CD14-positive monocyte (primary cell): ENCODE data around the gene UBAP2L. TPM values are rescaled to one million over a fixed set of nuclear protein-coding genes. Genes with fewer than 3 reads are reported as not detected.

Source experiments
- DNase-seq, 3 donors: peaks; one replicate each; pipeline ENCODE4 v3.0.0-alpha.2; 2011 to 2022
- H2AFZ ChIP-seq: 2 replicates; pipeline ENCODE4 v1.6.0; 2012; ENCODE audit warnings: mild to moderate bottlenecking, low read depth, low read length, inconsistent platforms; ENCODE audit not compliant: insufficient read depth, poor library complexity, severe bottlenecking
- H3K27ac ChIP-seq, 2 donors: 1 replicate in 1 of 2; 2 replicates in 1 of 2; pipeline ENCODE4 v1.5.1; 2012 to 2013; ENCODE audit warnings: low read length in 2 of 2, control low read depth in 1 of 2, inconsistent platforms in 1 of 2, low read depth in 1 of 2, mild to moderate bottlenecking in 1 of 2
- H3K27me3 ChIP-seq, 2 donors: one replicate each; pipeline versions ENCODE4 v1.6.0 to v1.6.1; 2011 to 2013; ENCODE audit warnings: low read length in 2 of 2; ENCODE audit not compliant: control insufficient read depth in 2 of 2, insufficient read depth in 2 of 2
- H3K36me3 ChIP-seq, 2 donors: replicated peaks in 1 of 2; 1 replicate in 1 of 2; 2 replicates in 1 of 2; pipeline versions ENCODE4 v1.5.1 to v1.6.1; 2012 to 2013; ENCODE audit warnings: low read length in 2 of 2, control low read depth in 1 of 2, inconsistent platforms in 1 of 2, mild to moderate bottlenecking in 1 of 2; ENCODE audit not compliant: insufficient read depth in 2 of 2, control insufficient read depth in 1 of 2
- H3K4me1 ChIP-seq, 2 donors: 1 replicate in 1 of 2; 2 replicates in 1 of 2; pipeline versions ENCODE4 v1.5.1 to v1.6.1; 2012 to 2013; ENCODE audit warnings: low read length in 2 of 2, control low read depth in 1 of 2, inconsistent platforms in 1 of 2, mild to moderate bottlenecking in 1 of 2, moderate library complexity in 1 of 2; ENCODE audit not compliant: insufficient read depth in 2 of 2, control insufficient read depth in 1 of 2
- H3K4me2 ChIP-seq: replicated peaks from 2 replicates; pipeline ENCODE3; 2012; ENCODE audit warnings: low read length, moderate library complexity, mild to moderate bottlenecking; ENCODE audit not compliant: poor library complexity, severe bottlenecking; ENCODE audit errors: extremely low read depth
- H3K4me3 ChIP-seq, 3 experiments: fragments of 200-600 bp in 1 of 3; sonication (generic) in 1 of 3; replicated peaks in 1 of 3; 1 replicate in 2 of 3; 2 replicates in 1 of 3; pipeline ENCODE4 v1.5.1; 2011 to 2013; ENCODE audit warnings: low read length in 3 of 3, mild to moderate bottlenecking in 3 of 3, control low read depth in 2 of 3, low read depth in 2 of 3, inconsistent platforms in 1 of 3, moderate library complexity in 1 of 3
- H3K79me2 ChIP-seq: 2 replicates; pipeline ENCODE4 v1.6.0; 2012; ENCODE audit warnings: mild to moderate bottlenecking, control low read depth, inconsistent platforms, low read length, moderate library complexity; ENCODE audit not compliant: insufficient read depth
- H3K9ac ChIP-seq: 2 replicates; pipeline ENCODE4 v1.6.0; 2017; ENCODE audit warnings: low read length, mild to moderate bottlenecking; ENCODE audit not compliant: insufficient read depth, poor library complexity, severe bottlenecking
- H3K9me3 ChIP-seq, 2 donors: replicated peaks in 1 of 2; 1 replicate in 1 of 2; 2 replicates in 1 of 2; pipeline versions ENCODE4 v1.5.1 to v1.6.1; 2012 to 2013; ENCODE audit warnings: low read length in 2 of 2, control low read depth in 1 of 2; ENCODE audit not compliant: control insufficient read depth in 1 of 2, insufficient read depth in 1 of 2
- H4K20me1 ChIP-seq: 2 replicates; pipeline ENCODE4 v1.6.0; 2012; ENCODE audit warnings: mild to moderate bottlenecking, low read length, control low read depth, moderate library complexity; ENCODE audit not compliant: insufficient read depth
- H3K27ac Mint-ChIP-seq, 7 donors: one replicate each; pipeline ENCODE4 v1.8.0; 2020; ENCODE audit warnings: mild to moderate bottlenecking in 7 of 7, mixed read lengths in 7 of 7, moderate library complexity in 6 of 7, inconsistent platforms in 2 of 7
- H3K27me3 Mint-ChIP-seq, 3 donors: one replicate each; pipeline ENCODE4 v1.8.0; 2021 to 2022; ENCODE audit warnings: low read depth in 3 of 3, mild to moderate bottlenecking in 3 of 3, mixed read lengths in 3 of 3, moderate library complexity in 3 of 3, inconsistent platforms in 1 of 3
- H3K36me3 Mint-ChIP-seq, 2 donors: one replicate each; pipeline ENCODE4 v1.8.0; 2020; ENCODE audit warnings: mixed read lengths in 2 of 2, inconsistent platforms in 1 of 2, mild to moderate bottlenecking in 1 of 2
- H3K4me1 Mint-ChIP-seq: one replicate; pipeline ENCODE4 v1.8.0; 2020; ENCODE audit warnings: mild to moderate bottlenecking, mixed read lengths
- H3K4me3 Mint-ChIP-seq, 2 donors: one replicate each; pipeline ENCODE4 v1.8.0; 2020; ENCODE audit warnings: mild to moderate bottlenecking in 2 of 2, mixed read lengths in 2 of 2, moderate library complexity in 1 of 2
- H3K9me3 Mint-ChIP-seq, 7 donors: one replicate each; pipeline ENCODE4 v1.8.0; 2020 to 2022; ENCODE audit warnings: mixed read lengths in 7 of 7, mild to moderate bottlenecking in 6 of 7, moderate library complexity in 6 of 7, inconsistent platforms in 2 of 7
- WGBS: methylation state at CpG from one replicate; pipeline ENCODE4 v1.1.5; 2013; ENCODE audit warnings: missing lambda C conversion rate; ENCODE audit not compliant: insufficient coverage; 5-methylcytosine and 5-hydroxymethylcytosine counted together
- intact Hi-C, 2 donors: fragments of 100-400 bp; cut with micrococcal nuclease; formaldehyde crosslinking; loops; one replicate each; pipeline versions ENCODE4 v1.15.0 to v1.15.1; 2023
- polyA plus RNA-seq, 3 donors: library from polyadenylated mRNA; depleted of rRNA in 1 of 3; unstranded in 2 of 3; stranded (reverse) in 1 of 3; fragments of 300-500 nt in 2 of 3; fragments of >200 nt in 1 of 3; fragmentation: Illumina TruSeq in 2 of 3; gene quantifications; 1 replicate in 2 of 3; 2 replicates in 1 of 3; pipeline ENCODE4 v1.2.3, GENCODE V29; 2012 to 2021
- TF ChIP-seq, protein P1 (sequence below): fragments of 200-600 bp; IDR thresholded peaks from one replicate; pipeline ENCODE4 v1.8.0; 2022; ENCODE audit warnings: antibody characterized with exemption, mild to moderate bottlenecking

UBAP2L gene
- polyA plus RNA-seq, 3 donors, result 40.1 to 200 (median 46.8) TPM

DNA sequence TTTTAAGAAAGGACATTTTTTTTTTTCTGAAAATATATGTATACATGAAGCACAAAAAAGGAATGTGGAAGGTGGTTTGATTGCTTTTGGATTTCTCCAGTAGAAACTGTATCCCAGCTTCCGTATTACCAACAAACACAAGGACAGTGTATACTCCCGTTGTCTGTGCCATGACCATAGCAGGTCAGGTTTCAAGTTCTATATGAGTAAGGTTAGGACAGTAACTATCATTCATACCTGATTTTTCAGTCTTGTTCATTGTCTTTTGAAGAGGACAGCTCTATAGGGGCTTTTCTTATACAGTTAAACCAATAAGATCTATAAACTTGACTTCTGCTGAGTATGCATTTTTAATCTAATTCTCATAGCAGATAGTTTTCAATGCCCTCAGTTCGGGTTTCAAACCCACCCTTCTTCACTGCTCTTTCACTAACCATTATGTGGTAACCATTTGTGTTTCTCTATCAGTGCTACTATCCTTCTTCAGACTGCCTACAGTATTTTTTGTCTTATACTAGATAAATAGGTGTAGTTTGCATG is 19.6 kb downstream of the UBAP2L start:
- H3K9me3 Mint-ChIP-seq, result no peaks in the 10 kb centered on the region
- no peaks in the 10 kb centered on the region for H3K4me1 ChIP-seq
- no peak for DNase-seq
- no peak overlapping the region for H3K27ac Mint-ChIP-seq
- H3K36me3 Mint-ChIP-seq, result peaks cover 89 to 100% of the 10 kb centered on the region in 2 donors
- H3K27me3 ChIP-seq, result no peaks in the 10 kb centered on the region
- H3K4me1 Mint-ChIP-seq, result no peaks in the 10 kb centered on the region
- no peak overlapping the region for H2AFZ ChIP-seq
- no peak overlapping the region for H3K4me2 ChIP-seq
- TF ChIP-seq, protein P1, sequence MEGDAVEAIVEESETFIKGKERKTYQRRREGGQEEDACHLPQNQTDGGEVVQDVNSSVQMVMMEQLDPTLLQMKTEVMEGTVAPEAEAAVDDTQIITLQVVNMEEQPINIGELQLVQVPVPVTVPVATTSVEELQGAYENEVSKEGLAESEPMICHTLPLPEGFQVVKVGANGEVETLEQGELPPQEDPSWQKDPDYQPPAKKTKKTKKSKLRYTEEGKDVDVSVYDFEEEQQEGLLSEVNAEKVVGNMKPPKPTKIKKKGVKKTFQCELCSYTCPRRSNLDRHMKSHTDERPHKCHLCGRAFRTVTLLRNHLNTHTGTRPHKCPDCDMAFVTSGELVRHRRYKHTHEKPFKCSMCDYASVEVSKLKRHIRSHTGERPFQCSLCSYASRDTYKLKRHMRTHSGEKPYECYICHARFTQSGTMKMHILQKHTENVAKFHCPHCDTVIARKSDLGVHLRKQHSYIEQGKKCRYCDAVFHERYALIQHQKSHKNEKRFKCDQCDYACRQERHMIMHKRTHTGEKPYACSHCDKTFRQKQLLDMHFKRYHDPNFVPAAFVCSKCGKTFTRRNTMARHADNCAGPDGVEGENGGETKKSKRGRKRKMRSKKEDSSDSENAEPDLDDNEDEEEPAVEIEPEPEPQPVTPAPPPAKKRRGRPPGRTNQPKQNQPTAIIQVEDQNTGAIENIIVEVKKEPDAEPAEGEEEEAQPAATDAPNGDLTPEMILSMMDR, result no peak
- intact Hi-C loops, result no loop called here
- H3K4me3 Mint-ChIP-seq, result no peak overlapping the region
- H3K27me3 Mint-ChIP-seq, result no peaks in the 10 kb centered on the region
- H3K9ac ChIP-seq, result no peak overlapping the region
- no peak overlapping the region for H3K4me3 ChIP-seq
- no peak overlapping the region for H3K27ac ChIP-seq
- H3K79me2 ChIP-seq, result peaks cover 55% of the 10 kb centered on the region
- H3K36me3 ChIP-seq, result peaks cover 97 to 100% of the 10 kb centered on the region in 2 donors
- H4K20me1 ChIP-seq, result peaks cover 66% of the 10 kb centered on the region
- H3K9me3 ChIP-seq, result no peaks in the 10 kb centered on the region
- no CpG with 5 or more reads among the region's 3 CpGs for WGBS

DNA sequence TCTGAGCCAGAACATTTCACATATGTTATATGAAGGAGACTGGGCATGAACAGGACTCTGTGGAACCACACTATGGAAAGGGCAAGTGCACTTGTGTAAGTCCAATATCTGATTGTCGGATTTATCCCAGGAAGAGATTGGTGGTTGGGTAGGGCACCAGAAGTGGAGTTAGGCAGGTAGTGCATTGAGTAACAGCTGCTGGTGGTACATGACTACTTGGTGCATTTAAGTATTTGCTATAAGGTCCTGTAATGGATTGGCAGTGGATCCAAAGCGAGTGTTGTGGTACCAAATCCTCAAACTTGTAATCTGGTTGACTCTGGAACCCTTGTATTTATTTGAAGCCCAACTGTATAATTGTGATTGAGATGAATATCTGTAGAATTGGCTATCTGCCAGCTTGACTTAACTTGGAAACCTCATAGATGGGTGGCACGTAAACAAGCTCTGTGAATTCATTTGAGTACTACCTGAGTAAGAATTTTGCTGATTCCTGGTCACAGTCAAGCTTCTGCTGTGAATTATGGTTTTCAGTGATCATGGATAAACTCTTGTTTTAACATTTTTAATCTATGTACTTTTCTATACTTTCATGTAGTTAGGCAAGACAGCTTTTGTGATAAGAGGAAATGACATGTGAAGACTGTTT is 21.1 kb downstream of the UBAP2L start:
- no peaks in the 10 kb centered on the region for H3K4me1 ChIP-seq
- H3K9me3 ChIP-seq, result no peaks in the 10 kb centered on the region
- peaks cover 96 to 100% of the 10 kb centered on the region in 2 donors for H3K36me3 ChIP-seq
- no peaks in the 10 kb centered on the region for H3K27me3 ChIP-seq
- no peak overlapping the region for H3K27ac ChIP-seq
- no peaks in the 10 kb centered on the region for H3K9me3 Mint-ChIP-seq
- peak overlapping the region in 2 of 7 donors; percentile 25 to 26 for H3K27ac Mint-ChIP-seq
- H3K4me1 Mint-ChIP-seq, result no peaks in the 10 kb centered on the region
- no peaks in the 10 kb centered on the region for H3K27me3 Mint-ChIP-seq
- no peak overlapping the region for H3K4me3 Mint-ChIP-seq
- H3K36me3 Mint-ChIP-seq, result peaks cover 87 to 100% of the 10 kb centered on the region in 2 donors
- 96% methylated on average over 3 of the region's 3 CpGs for WGBS
- TF ChIP-seq, protein P1, result no peak
- H3K4me2 ChIP-seq, result no peak overlapping the region
- H3K9ac ChIP-seq, result no peak overlapping the region
- H3K79me2 ChIP-seq, result peaks cover 41% of the 10 kb centered on the region
- H4K20me1 ChIP-seq, result peaks cover 63% of the 10 kb centered on the region
- no peak for DNase-seq
- H2AFZ ChIP-seq, result no peak overlapping the region
- intact Hi-C loops, result no loop called here
- H3K4me3 ChIP-seq, result no peak overlapping the region
